Measurements from ENCODE around the gene EXD2.
"Not testable (repeated sequence)": the region's sequence is repeated elsewhere in the genome, so short reads cannot be mapped to it uniquely, and the experiment has no call there.

EXD2 gene

GRCh38 chr14:69152181-69152901 is 39.0 kb upstream of the EXD2 start:
- DNase-seq (ENCODE audit: insufficient read length, low spot score) (no peak), FAIRE-seq (no peak)
- TF ChIP-seq CTCF (IDR thresholded peaks at IDR 0.05; ENCODE audit: insufficient read depth, missing control alignments) = no peak

GRCh38 chr14:69152902-69153151 is 38.5 kb upstream of the EXD2 start, which contains the start of gene DCAF5:
Gene DCAF5, minus strand, starts transcription at chr14:69153119. Its CDS starts 141 bp downstream, at chr14:69152978.
- FAIRE-seq (no peak), DNase-seq (ENCODE audit: insufficient read length, low spot score) (no peak)
- TF ChIP-seq CTCF (IDR thresholded peaks at IDR 0.05; ENCODE audit: insufficient read depth, missing control alignments) = no peak

- FAIRE-seq (no peak), DNase-seq (ENCODE audit: insufficient read length, low spot score) (peak; percentile 83)
- TF ChIP-seq CTCF (IDR thresholded peaks at IDR 0.05; ENCODE audit: insufficient read depth, missing control alignments) = no peak
Measured at GRCh38 chr14:69153152-69153872, 38.0 kb upstream of the EXD2 start.

- DNase-seq (ENCODE audit: insufficient read length, low spot score) = no peak
- TF ChIP-seq CTCF (IDR thresholded peaks at IDR 0.05; ENCODE audit: insufficient read depth, missing control alignments) = no peak
- no peak for FAIRE-seq
Measured at GRCh38 chr14:69153873-69154270, 37.4 kb upstream of the EXD2 start.

- FAIRE-seq = no peak
- no peak for TF ChIP-seq CTCF (IDR thresholded peaks at IDR 0.05; ENCODE audit: insufficient read depth, missing control alignments)
- DNase-seq (ENCODE audit: insufficient read length, low spot score) = no peak
Measured at GRCh38 chr14:69154779-69155178, 36.5 kb upstream of the EXD2 start.

GRCh38 chr14:69156224-69156623 is 35.1 kb upstream of the EXD2 start:
- no peak for TF ChIP-seq CTCF (IDR thresholded peaks at IDR 0.05; ENCODE audit: insufficient read depth, missing control alignments)
- DNase-seq (ENCODE audit: insufficient read length, low spot score) (no peak), FAIRE-seq (no peak)

- no peak for DNase-seq (ENCODE audit: insufficient read length, low spot score)
- TF ChIP-seq CTCF (IDR thresholded peaks at IDR 0.05; ENCODE audit: insufficient read depth, missing control alignments) = no peak
- FAIRE-seq = no peak
Measured at GRCh38 chr14:69161590-69161989, 29.7 kb upstream of the EXD2 start.

- FAIRE-seq; DNase-seq (ENCODE audit: insufficient read length, low spot score): not testable (repeated sequence)
Measured at GRCh38 chr14:69165787-69166186, 25.5 kb upstream of the EXD2 start.
